GM12878 (cell line): Measurements from ENCODE around the gene WAS.
"Not testable (repeated sequence)": the region's sequence is repeated elsewhere in the genome, so short reads cannot be mapped to it uniquely, and the experiment has no call there.

ENCODE experiments used
- ATF3 ChIP-seq: IDR thresholded peaks from 2 replicates; pipeline ENCODE4 v1.6.1; 2011; ENCODE audit warnings: low read depth, mild to moderate bottlenecking, low read length, moderate library complexity, borderline replicate concordance; ENCODE audit errors: extremely low read depth
- CEBPB ChIP-seq, 2 experiments: fragments of 150-350 bp in 1 of 2; IDR thresholded peaks; 2 replicates each; pipeline ENCODE4 v1.6.1; 2012 to 2014; ENCODE audit warnings: low read depth in 2 of 2, low read length in 2 of 2, borderline replicate concordance in 1 of 2, inconsistent platforms in 1 of 2
- CTCF ChIP-seq, 3 experiments: IDR thresholded peaks in 2 of 3; conservative IDR thresholded peaks in 1 of 3; 2 replicates each; pipeline ENCODE4 v1.5.1; 2011; ENCODE audit warnings: low read depth in 3 of 3, low read length in 3 of 3, mild to moderate bottlenecking in 3 of 3, control low read depth in 2 of 3, moderate library complexity in 2 of 3, inconsistent platforms in 1 of 3, mixed read lengths in 1 of 3; ENCODE audit not compliant: control insufficient read depth in 2 of 3, insufficient read depth in 1 of 3; ENCODE audit errors: extremely low read depth in 1 of 3
- EZH2 ChIP-seq: IDR thresholded peaks from 2 replicates; pipeline ENCODE4 v1.6.1; 2012; ENCODE audit warnings: low read depth, mild to moderate bottlenecking, control low read depth, inconsistent platforms, low read length, borderline replicate concordance; ENCODE audit not compliant: control insufficient read depth
- HCFC1 ChIP-seq: fragments of 150-350 bp; IDR thresholded peaks from 2 replicates; pipeline ENCODE4 v1.6.1; 2014; ENCODE audit warnings: low read length
- PAX8 ChIP-seq: fragments of 450-650 bp; IDR thresholded peaks from 2 replicates; pipeline ENCODE4 v1.6.1; 2017; ENCODE audit warnings: mild to moderate bottlenecking, moderate library complexity
- RAD21 ChIP-seq: IDR thresholded peaks from 2 replicates; pipeline ENCODE4 v1.6.1; 2011; ENCODE audit warnings: mild to moderate bottlenecking, low read depth, low read length, moderate library complexity; ENCODE audit not compliant: insufficient read depth
- SIX5 ChIP-seq: IDR thresholded peaks from 2 replicates; pipeline ENCODE4 v1.6.1; 2011; ENCODE audit warnings: mild to moderate bottlenecking, low read depth, low read length, moderate library complexity; ENCODE audit not compliant: severe bottlenecking
- USF2 ChIP-seq: IDR thresholded peaks from 2 replicates; pipeline ENCODE4 v1.6.1; 2011; ENCODE audit warnings: low read depth, low read length, improper control_type of control experiment, borderline replicate concordance
- TF ChIP-seq, protein P1 (sequence below): fragments of 450-650 bp; IDR thresholded peaks from 2 replicates; pipeline ENCODE4 v1.6.1; 2017; ENCODE audit warnings: mild to moderate bottlenecking

- not testable (repeated sequence) for TF ChIP-seq RAD21; EZH2; SIX5; ATF3; CTCF (IDR thresholded peaks at IDR 0.05 in 2 of 3, conservative IDR thresholded peaks at IDR 0.05 in 1 of 3; ENCODE audit: control insufficient read depth in 2 of 3, extremely low read depth in 1 of 3, insufficient read depth in 1 of 3, low read depth in 3 of 3, low read length in 3 of 3); CEBPB (IDR thresholded peaks at IDR 0.05; ENCODE audit: borderline replicate concordance in 1 of 2, low read depth in 2 of 2, low read length in 2 of 2); HCFC1; PAX8; USF2
- TF ChIP-seq, protein P1, sequence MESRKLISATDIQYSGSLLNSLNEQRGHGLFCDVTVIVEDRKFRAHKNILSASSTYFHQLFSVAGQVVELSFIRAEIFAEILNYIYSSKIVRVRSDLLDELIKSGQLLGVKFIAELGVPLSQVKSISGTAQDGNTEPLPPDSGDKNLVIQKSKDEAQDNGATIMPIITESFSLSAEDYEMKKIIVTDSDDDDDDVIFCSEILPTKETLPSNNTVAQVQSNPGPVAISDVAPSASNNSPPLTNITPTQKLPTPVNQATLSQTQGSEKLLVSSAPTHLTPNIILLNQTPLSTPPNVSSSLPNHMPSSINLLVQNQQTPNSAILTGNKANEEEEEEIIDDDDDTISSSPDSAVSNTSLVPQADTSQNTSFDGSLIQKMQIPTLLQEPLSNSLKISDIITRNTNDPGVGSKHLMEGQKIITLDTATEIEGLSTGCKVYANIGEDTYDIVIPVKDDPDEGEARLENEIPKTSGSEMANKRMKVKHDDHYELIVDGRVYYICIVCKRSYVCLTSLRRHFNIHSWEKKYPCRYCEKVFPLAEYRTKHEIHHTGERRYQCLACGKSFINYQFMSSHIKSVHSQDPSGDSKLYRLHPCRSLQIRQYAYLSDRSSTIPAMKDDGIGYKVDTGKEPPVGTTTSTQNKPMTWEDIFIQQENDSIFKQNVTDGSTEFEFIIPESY, result not testable (repeated sequence)
Measured at GRCh38 chrX:48668187-48668586, 15.4 kb upstream of the WAS start.
